ENCODE results near the gene ZNF783.

DNA sequence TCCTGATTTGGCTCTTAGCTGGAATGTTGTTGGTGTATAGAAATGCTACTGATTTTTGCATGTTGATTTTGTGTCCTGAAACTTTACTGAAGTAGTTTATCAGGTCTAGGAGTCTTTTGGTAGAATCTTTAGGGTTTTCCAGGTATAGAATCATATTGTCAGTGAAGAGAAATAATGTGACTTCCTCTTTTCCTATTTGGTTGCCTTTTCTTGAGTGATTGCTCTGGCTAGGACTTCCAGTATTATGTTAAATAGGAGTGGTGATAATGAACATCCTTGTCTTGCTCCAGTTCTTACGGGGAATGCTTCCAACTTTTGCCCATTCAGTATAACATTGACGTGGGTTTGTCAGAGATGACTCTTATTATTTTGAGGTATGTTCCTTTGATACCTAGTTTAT, 52.0 kb downstream of the ZNF783 start:
- TF ChIP-seq, protein P1, sequence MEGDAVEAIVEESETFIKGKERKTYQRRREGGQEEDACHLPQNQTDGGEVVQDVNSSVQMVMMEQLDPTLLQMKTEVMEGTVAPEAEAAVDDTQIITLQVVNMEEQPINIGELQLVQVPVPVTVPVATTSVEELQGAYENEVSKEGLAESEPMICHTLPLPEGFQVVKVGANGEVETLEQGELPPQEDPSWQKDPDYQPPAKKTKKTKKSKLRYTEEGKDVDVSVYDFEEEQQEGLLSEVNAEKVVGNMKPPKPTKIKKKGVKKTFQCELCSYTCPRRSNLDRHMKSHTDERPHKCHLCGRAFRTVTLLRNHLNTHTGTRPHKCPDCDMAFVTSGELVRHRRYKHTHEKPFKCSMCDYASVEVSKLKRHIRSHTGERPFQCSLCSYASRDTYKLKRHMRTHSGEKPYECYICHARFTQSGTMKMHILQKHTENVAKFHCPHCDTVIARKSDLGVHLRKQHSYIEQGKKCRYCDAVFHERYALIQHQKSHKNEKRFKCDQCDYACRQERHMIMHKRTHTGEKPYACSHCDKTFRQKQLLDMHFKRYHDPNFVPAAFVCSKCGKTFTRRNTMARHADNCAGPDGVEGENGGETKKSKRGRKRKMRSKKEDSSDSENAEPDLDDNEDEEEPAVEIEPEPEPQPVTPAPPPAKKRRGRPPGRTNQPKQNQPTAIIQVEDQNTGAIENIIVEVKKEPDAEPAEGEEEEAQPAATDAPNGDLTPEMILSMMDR (IDR thresholded peaks at IDR 0.05; ENCODE audit: low read length), result no peak
- TF ChIP-seq EZH2phosphoT487 (IDR thresholded peaks at IDR 0.05; ENCODE audit: low read length), result no peak
